IPS-NIHi7 (cell line): Measurements from ENCODE around the gene GATA3.

ENCODE experiments used
- DNase-seq: peaks from one replicate; pipeline ENCODE4 v3.0.0; 2012; ENCODE audit warnings: mixed read lengths; ENCODE audit errors: extremely low spot score

Gene GATA3

GRCh38 chr10:8037941-8038894 lies 16.3 kb upstream of the GATA3 start:
- DNase-seq = no peak

GRCh38 chr10:8039321-8039881 lies 15.1 kb upstream of the GATA3 start:
- DNase-seq = peak; percentile 29

GRCh38 chr10:8040651-8041050 lies 13.8 kb upstream of the GATA3 start:
- DNase-seq = no peak

GRCh38 chr10:8041284-8041991 lies 13.1 kb upstream of the GATA3 start:
- no peak for DNase-seq

GRCh38 chr10:8041992-8042720 lies 12.3 kb upstream of the GATA3 start:
- peak; percentile 9 for DNase-seq

- peak; percentile 45 for DNase-seq
Measured at GRCh38 chr10:8042721-8043568, 11.5 kb upstream of the GATA3 start.

- DNase-seq = peak; percentile 60
Measured at GRCh38 chr10:8043569-8044306, 10.8 kb upstream of the GATA3 start.

GRCh38 chr10:8044331-8044907 lies 10.1 kb upstream of the GATA3 start:
- peak; percentile 13 for DNase-seq

GRCh38 chr10:8044908-8045725 lies 9.4 kb upstream of the GATA3 start:
- peak; percentile 67 for DNase-seq

- no peak for DNase-seq
Measured at GRCh38 chr10:8045726-8046494, 8.6 kb upstream of the GATA3 start.

GRCh38 chr10:8047452-8048280 lies 6.8 kb upstream of the GATA3 start:
- no peak for DNase-seq

- DNase-seq = no peak
Measured at GRCh38 chr10:8048281-8049008, 6.0 kb upstream of the GATA3 start.

GRCh38 chr10:8049045-8049864 lies 5.2 kb upstream of the GATA3 start:
- DNase-seq = no peak

GRCh38 chr10:8049865-8050555 lies 4.5 kb upstream of the GATA3 start:
- no peak for DNase-seq

GRCh38 chr10:8050556-8051108 lies 3.9 kb upstream of the GATA3 start:
- DNase-seq = no peak
